Endothelial cell (in vitro differentiated cells): Measurements from ENCODE around the gene GLB1L2. TPM values are rescaled to one million over a fixed set of nuclear protein-coding genes. Genes with fewer than 3 reads are reported as not detected.

Experiments
- DNase-seq: peaks from one replicate; pipeline ENCODE4 v3.0.0; 2021; ENCODE audit warnings: low spot score
- H3K27ac Mint-ChIP-seq: one replicate; pipeline ENCODE4 v1.8.0; 2021; ENCODE audit warnings: mixed read lengths, inconsistent platforms; ENCODE audit not compliant: unreplicated experiment
- H3K27me3 Mint-ChIP-seq: one replicate; pipeline ENCODE4 v1.8.0; 2021; ENCODE audit warnings: mild to moderate bottlenecking, moderate library complexity, mixed read lengths, inconsistent platforms; ENCODE audit not compliant: unreplicated experiment
- H3K36me3 Mint-ChIP-seq: one replicate; pipeline ENCODE4 v1.8.0; 2021; ENCODE audit warnings: mild to moderate bottlenecking, low read depth, mixed read lengths, inconsistent platforms; ENCODE audit not compliant: unreplicated experiment
- H3K4me1 Mint-ChIP-seq: one replicate; pipeline ENCODE4 v1.8.0; 2021; ENCODE audit warnings: mild to moderate bottlenecking, mixed read lengths, inconsistent platforms; ENCODE audit not compliant: unreplicated experiment
- H3K4me3 Mint-ChIP-seq: one replicate; pipeline ENCODE4 v1.8.0; 2021; ENCODE audit warnings: mild to moderate bottlenecking, mixed read lengths, inconsistent platforms; ENCODE audit not compliant: unreplicated experiment
- H3K9me3 Mint-ChIP-seq: one replicate; pipeline ENCODE4 v1.8.0; 2021; ENCODE audit warnings: mixed read lengths, inconsistent platforms; ENCODE audit not compliant: unreplicated experiment
- CTCF ChIP-seq: fragments of 200-600 bp; sonication (generic); IDR thresholded peaks from one replicate; pipeline ENCODE4 v1.5.0; 2021; ENCODE audit warnings: antibody characterized with exemption; ENCODE audit not compliant: unreplicated experiment
- total RNA-seq: library from RNA; stranded (reverse); fragmentation: NEBNext Ultra II Directional; extraction: Animal tissue kit (Norgen Biotek cat#: 25700); gene quantifications from one replicate; pipeline ENCODE4 v1.2.1, GENCODE V29; 2021; ENCODE audit not compliant: unreplicated experiment

The GLB1L2 gene
- total RNA-seq, 1 donor from 2014 or later: 5.0 TPM

DNA sequence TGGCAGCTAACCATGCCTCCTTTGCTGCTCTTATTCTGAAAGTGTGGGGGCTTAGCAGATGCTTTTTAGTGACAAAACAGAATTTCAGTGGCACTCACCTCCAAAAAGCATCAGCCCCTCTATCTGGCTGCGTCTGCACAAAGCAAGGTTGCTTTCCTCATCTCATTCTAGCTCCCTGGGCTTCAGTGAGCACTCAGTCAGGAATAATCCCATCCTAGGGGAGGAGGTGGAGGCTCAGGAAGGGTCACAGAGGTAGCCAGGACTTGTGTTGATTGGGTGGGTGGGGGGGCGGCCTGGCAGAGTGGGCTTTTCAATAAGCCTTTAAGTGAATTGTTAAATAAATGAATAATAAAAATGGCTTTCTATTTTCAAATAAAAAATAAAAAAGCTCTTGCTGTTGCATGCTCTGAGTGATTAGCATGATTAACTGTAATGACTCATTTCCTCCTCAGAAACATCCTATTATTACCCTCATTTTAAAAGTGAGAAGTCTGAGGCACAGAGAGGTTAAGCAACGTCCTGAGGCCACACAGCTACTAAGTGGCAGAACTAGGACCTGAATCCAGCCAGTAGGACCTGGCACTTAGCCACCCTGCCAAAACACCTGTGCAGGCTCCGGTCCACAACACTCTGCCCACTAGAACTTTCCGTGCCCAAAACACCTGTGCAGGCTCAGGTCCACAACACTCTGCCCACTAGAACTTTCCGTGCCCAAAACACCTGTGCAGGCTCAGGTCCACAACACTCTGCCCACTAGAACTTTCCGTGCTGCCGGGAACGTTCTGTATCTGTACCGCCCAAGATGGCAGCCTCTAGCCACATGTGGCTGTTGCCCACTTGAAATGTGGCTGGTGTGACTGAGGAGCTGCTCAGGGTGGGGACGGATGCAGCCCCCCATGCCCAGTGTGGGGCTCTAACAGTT is 74.7 kb downstream of the GLB1L2 start:
- Mint-ChIP-seq H3K36me3 (no peaks in the 10 kb centered on the region), H3K4me3 (no peak overlapping the region), H3K9me3 (no peaks in the 10 kb centered on the region), H3K27me3 (peaks cover 9% of the 10 kb centered on the region), H3K4me1 (peaks cover 12% of the 10 kb centered on the region), H3K27ac (no peak overlapping the region)
- TF ChIP-seq CTCF: no peak
- no peak for DNase-seq

DNA sequence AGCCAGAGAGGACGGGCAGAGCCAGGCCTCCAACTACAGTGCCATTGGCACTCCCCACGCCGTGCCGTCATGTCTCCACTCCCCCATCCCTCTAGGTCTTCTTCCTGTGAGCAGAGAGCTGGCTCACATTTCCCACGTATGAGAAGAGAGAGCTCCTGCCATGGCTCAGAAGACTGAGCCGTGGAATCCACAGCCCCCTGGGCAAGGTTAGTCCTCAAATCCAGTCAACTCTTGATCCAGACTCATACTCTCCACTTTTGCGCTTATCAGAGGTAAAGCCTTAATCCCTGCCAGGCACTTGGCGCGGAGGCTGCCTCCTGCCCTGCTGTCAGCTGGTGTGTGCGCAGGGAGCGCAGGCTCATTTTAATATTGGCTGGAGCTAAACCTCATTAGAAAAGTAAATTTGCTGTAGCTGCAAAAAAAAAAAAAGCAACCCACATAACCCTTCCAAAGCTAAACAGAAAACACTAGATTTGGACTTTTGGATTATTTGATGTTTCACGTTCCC is 75.6 kb downstream of the GLB1L2 start:
- H3K4me1 Mint-ChIP-seq: peaks cover 12% of the 10 kb centered on the region
- DNase-seq: no peak
- H3K9me3 Mint-ChIP-seq: no peaks in the 10 kb centered on the region
- no peaks in the 10 kb centered on the region for H3K36me3 Mint-ChIP-seq
- H3K27me3 Mint-ChIP-seq: peaks cover 9% of the 10 kb centered on the region
- H3K27ac Mint-ChIP-seq: no peak overlapping the region
- no peak overlapping the region for H3K4me3 Mint-ChIP-seq
- no peak for TF ChIP-seq CTCF

DNA sequence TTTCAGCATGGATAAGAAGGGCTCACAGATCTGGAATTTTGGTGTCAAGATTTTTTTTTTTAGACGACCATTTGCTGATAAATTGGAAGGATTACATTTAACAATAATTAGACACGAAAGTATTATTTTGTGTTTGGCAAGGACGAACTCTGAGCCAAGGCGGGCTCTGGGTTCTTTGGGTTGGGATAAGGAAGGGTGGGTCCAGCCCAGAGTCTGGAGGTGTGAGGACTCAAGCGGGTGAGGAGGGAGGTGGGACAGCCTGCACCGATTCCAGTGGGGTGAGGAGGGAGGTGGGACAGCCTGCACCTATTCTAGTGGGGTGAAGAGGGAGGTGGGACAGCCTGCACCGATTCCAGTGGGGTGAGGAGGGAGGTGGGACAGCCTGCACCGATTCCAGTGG is 76.1 kb downstream of the GLB1L2 start:
- no peak overlapping the region for H3K4me3 Mint-ChIP-seq
- no peak for DNase-seq
- H3K4me1 Mint-ChIP-seq: peaks cover 13% of the 10 kb centered on the region
- peaks cover 9% of the 10 kb centered on the region for H3K27me3 Mint-ChIP-seq
- H3K9me3 Mint-ChIP-seq: no peaks in the 10 kb centered on the region
- H3K36me3 Mint-ChIP-seq: no peaks in the 10 kb centered on the region
- no peak for TF ChIP-seq CTCF
- H3K27ac Mint-ChIP-seq: no peak overlapping the region

DNA sequence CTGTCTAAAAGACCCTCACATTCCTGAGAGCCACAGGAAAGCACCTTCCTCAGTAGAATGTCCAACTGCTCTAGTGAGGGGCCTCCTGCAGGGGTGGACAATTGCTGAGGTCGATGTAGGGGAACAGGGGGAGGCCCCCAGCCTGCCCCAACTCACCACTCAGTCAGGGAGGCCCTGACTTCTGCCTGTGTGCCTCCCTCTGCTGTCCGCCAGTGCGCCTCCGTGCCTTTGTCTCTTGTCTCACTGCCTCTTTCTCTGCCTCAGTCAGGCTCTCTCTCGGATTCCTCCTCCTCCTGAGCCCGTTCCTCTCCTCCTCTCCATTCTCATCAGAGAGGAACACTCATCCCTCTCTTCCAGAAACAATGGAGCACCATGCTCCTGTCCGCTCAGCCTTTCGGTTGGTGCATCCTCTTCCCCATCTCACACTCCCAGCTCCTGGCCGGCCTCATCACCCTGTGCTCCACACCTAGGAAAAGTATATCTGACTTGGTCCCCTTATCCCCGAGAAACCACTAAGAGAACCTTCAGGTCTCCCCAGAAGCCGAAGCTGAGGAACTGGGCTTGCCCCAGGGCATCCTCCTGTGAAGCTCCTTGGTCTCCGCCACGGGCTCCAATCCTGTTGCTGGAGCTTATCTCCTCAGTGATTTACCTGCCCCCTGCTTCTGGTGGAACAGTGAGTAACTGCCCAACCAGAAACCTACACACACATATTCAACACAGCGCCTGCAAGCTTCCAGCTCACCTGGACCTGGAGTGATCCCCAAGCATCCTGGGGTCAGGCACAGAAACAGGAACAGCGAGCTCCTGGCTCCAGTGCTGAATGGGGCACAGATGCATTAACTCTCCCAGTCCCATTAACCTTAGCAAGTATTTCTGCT is 78.0 kb downstream of the GLB1L2 start:
- Mint-ChIP-seq H3K4me3 (no peak overlapping the region), H3K36me3 (no peaks in the 10 kb centered on the region), H3K27me3 (peaks cover 16% of the 10 kb centered on the region), H3K9me3 (no peaks in the 10 kb centered on the region), H3K27ac (no peak overlapping the region), H3K4me1 (peaks cover 21% of the 10 kb centered on the region)
- TF ChIP-seq CTCF: no peak
- no peak for DNase-seq
